Kidney epithelial cell (primary cell): Measurements from ENCODE around the gene BFSP1. TPM values are rescaled to one million over a fixed set of nuclear protein-coding genes. Genes with fewer than 3 reads are reported as not detected.

ENCODE experiments used
- DNase-seq: peaks from one replicate; pipeline ENCODE4 v3.0.0-alpha.2; 2010; ENCODE audit warnings: low read depth
- H3K27me3 ChIP-seq: 2 replicates; pipeline ENCODE4 v1.6.0; 2011; ENCODE audit warnings: low read length; ENCODE audit not compliant: control insufficient read depth, insufficient read depth
- H3K36me3 ChIP-seq: 2 replicates; pipeline ENCODE4 v1.5.1; 2011; ENCODE audit warnings: low read length; ENCODE audit not compliant: control insufficient read depth, insufficient read depth
- H3K4me3 ChIP-seq: 2 replicates; pipeline ENCODE4 v1.5.1; 2011; ENCODE audit warnings: low read depth, mild to moderate bottlenecking, control low read depth, low read length
- CTCF ChIP-seq: IDR thresholded peaks from 2 replicates; pipeline ENCODE4 v1.5.1; 2011; ENCODE audit warnings: mild to moderate bottlenecking, moderate library complexity, low read length, control low read depth, inconsistent platforms; ENCODE audit not compliant: insufficient read depth, poor library complexity, severe bottlenecking
- total RNA-seq: library from RNA; depleted of rRNA; stranded (reverse); fragments of >200 nt; gene quantifications from 2 replicates; pipeline ENCODE4 v1.2.3, GENCODE V29; 2015

Gene BFSP1
- total RNA-seq, 1 donor from 2014 or later, result 4.5 TPM

- Histone ChIP-seq H3K27me3 (no peaks in the 10 kb centered on the region), H3K4me3 (peak overlapping the region; percentile 98), H3K36me3 (no peaks in the 10 kb centered on the region)
- no peak for DNase-seq
- TF ChIP-seq CTCF, result no peak
Observed at GRCh38 chr20:17572034-17572638, 41.0 kb upstream of the BFSP1 start.

- no peaks in the 10 kb centered on the region for H3K27me3 ChIP-seq
- peak overlapping the region; percentile 98 for H3K4me3 ChIP-seq
- no peak for DNase-seq
- TF ChIP-seq CTCF, result no peak
- H3K36me3 ChIP-seq, result no peaks in the 10 kb centered on the region
Observed at GRCh38 chr20:17571153-17571527, 40.0 kb upstream of the BFSP1 start.

- TF ChIP-seq CTCF, result no peak
- DNase-seq, result no peak
- Histone ChIP-seq H3K4me3 (peak overlapping the region; percentile 98), H3K36me3 (no peaks in the 10 kb centered on the region), H3K27me3 (no peaks in the 10 kb centered on the region)
Observed at GRCh38 chr20:17570347-17571152, 39.4 kb upstream of the BFSP1 start.

- TF ChIP-seq CTCF, result no peak
- H3K4me3 ChIP-seq, result peak within 1 kb of the TSS; percentile 98
- H3K36me3 ChIP-seq, result no peaks in the 10 kb centered on the region
- H3K27me3 ChIP-seq, result no peaks in the 10 kb centered on the region
- peak; percentile 74 for DNase-seq
Observed at GRCh38 chr20:17569616-17570346, 38.6 kb upstream of the BFSP1 start, which contains the start of gene DSTN. DSTN (plus strand) TSS chr20:17570075; CDS start chr20:17570209, 134 bp downstream.

GRCh38 chr20:17568972-17569521 lies 37.9 kb upstream of the BFSP1 start:
- TF ChIP-seq CTCF, result no peak
- DNase-seq, result peak; percentile 93
- Histone ChIP-seq H3K36me3 (no peaks in the 10 kb centered on the region), H3K4me3 (peak overlapping the region; percentile 98), H3K27me3 (no peaks in the 10 kb centered on the region)
